ENCODE data around the gene SYNE2. TPM values are rescaled to one million over a fixed set of nuclear protein-coding genes. Genes with fewer than 3 reads are reported as not detected.
"Not testable (repeated sequence)": the region's sequence is repeated elsewhere in the genome, so short reads cannot be mapped to it uniquely, and the experiment has no call there.

Gene SYNE2
- total and polyA plus RNA-seq, 2 donors from 2014 or later = 65.9 to 461 TPM

- DNase-seq (no peak), FAIRE-seq (no peak)
- Histone ChIP-seq H3K4me3 (ENCODE audit: low read length in 3 of 3) (no peak overlapping the region), H3K27ac (ENCODE audit: low read depth in 2 of 2, low read length in 2 of 2) (no peak overlapping the region), H3K9me3 (ENCODE audit: control insufficient read depth in 2 of 3, insufficient read depth in 1 of 3, low read length in 3 of 3) (no peaks in the 10 kb centered on the region), H3K4me1 (ENCODE audit: control insufficient read depth in 2 of 3, insufficient read depth in 2 of 3, low read depth in 1 of 3, low read length in 3 of 3) (peaks cover 0 to 2% (median 0%) of the 10 kb centered on the region in 3 donors), H3K27me3 (ENCODE audit: control insufficient read depth, insufficient read depth, low read length) (no peaks in the 10 kb centered on the region), H3K9ac (ENCODE audit: low read length in 3 of 3) (no peak overlapping the region), H3K36me3 (ENCODE audit: control insufficient read depth in 2 of 3, insufficient read depth in 3 of 3, low read length in 3 of 3) (peaks cover 2 to 15% (median 4%) of the 10 kb centered on the region in 3 donors)
- TF ChIP-seq CTCF (IDR thresholded peaks at IDR 0.05; ENCODE audit: borderline replicate concordance, extremely low read depth, insufficient read depth) = no peak
- intact Hi-C loops (cut with DNase I) = no loop called here
Measured at GRCh38 chr14:64040044-64040443, 187.2 kb downstream of the SYNE2 start.

- H3K9me3 ChIP-seq (ENCODE audit: control insufficient read depth in 2 of 3, insufficient read depth in 1 of 3, low read length in 3 of 3); H3K9ac ChIP-seq (ENCODE audit: low read length in 3 of 3); H3K4me3 ChIP-seq (ENCODE audit: low read length in 3 of 3); H3K27me3 ChIP-seq (ENCODE audit: control insufficient read depth, insufficient read depth, low read length); intact Hi-C loops (cut with DNase I); DNase-seq; H3K4me1 ChIP-seq (ENCODE audit: control insufficient read depth in 2 of 3, insufficient read depth in 2 of 3, low read depth in 1 of 3, low read length in 3 of 3); FAIRE-seq; H3K27ac ChIP-seq (ENCODE audit: low read depth in 2 of 2, low read length in 2 of 2): not testable (repeated sequence)
- H3K36me3 ChIP-seq (ENCODE audit: control insufficient read depth in 2 of 3, insufficient read depth in 3 of 3, low read length in 3 of 3) = peaks cover 2 to 27% (median 6%) of the 10 kb centered on the region in 3 donors
Measured at GRCh38 chr14:64043296-64043695, 190.5 kb downstream of the SYNE2 start.

GRCh38 chr14:64045091-64045490 is 192.3 kb downstream of the SYNE2 start:
- intact Hi-C loops (cut with DNase I) = no loop called here
- peaks cover 0 to 33% (median 7%) of the 10 kb centered on the region in 3 donors for H3K36me3 ChIP-seq (ENCODE audit: control insufficient read depth in 2 of 3, insufficient read depth in 3 of 3, low read length in 3 of 3)
- TF ChIP-seq CTCF (IDR thresholded peaks at IDR 0.05; ENCODE audit: borderline replicate concordance, extremely low read depth, insufficient read depth) = no peak

GRCh38 chr14:64049616-64050381 is 197.0 kb downstream of the SYNE2 start:
- Histone ChIP-seq H3K36me3 (ENCODE audit: control insufficient read depth in 2 of 3, insufficient read depth in 3 of 3, low read length in 3 of 3) (peaks cover 2 to 54% (median 14%) of the 10 kb centered on the region in 3 donors), H3K4me3 (ENCODE audit: low read length in 3 of 3) (no peak overlapping the region), H3K9me3 (ENCODE audit: control insufficient read depth in 2 of 3, insufficient read depth in 1 of 3, low read length in 3 of 3) (no peaks in the 10 kb centered on the region), H3K4me1 (ENCODE audit: control insufficient read depth in 2 of 3, insufficient read depth in 2 of 3, low read depth in 1 of 3, low read length in 3 of 3) (no peaks in the 10 kb centered on the region), H3K9ac (ENCODE audit: low read length in 3 of 3) (no peak overlapping the region), H3K27ac (ENCODE audit: low read depth in 2 of 2, low read length in 2 of 2) (no peak overlapping the region), H3K27me3 (ENCODE audit: control insufficient read depth, insufficient read depth, low read length) (no peaks in the 10 kb centered on the region)
- no peak for DNase-seq
- intact Hi-C loops (cut with DNase I) = no loop called here
- no peak for FAIRE-seq
- no peak for TF ChIP-seq CTCF (IDR thresholded peaks at IDR 0.05; ENCODE audit: borderline replicate concordance, extremely low read depth, insufficient read depth)

More at GRCh38 chr14:64045091-64045490, 192.3 kb downstream of the SYNE2 start:
- Histone ChIP-seq H3K27me3 (ENCODE audit: control insufficient read depth, insufficient read depth, low read length) (no peaks in the 10 kb centered on the region), H3K9me3 (ENCODE audit: control insufficient read depth in 2 of 3, insufficient read depth in 1 of 3, low read length in 3 of 3) (no peaks in the 10 kb centered on the region), H3K4me1 (ENCODE audit: control insufficient read depth in 2 of 3, insufficient read depth in 2 of 3, low read depth in 1 of 3, low read length in 3 of 3) (no peaks in the 10 kb centered on the region), H3K4me3 (ENCODE audit: low read length in 3 of 3) (no peak overlapping the region), H3K9ac (ENCODE audit: low read length in 3 of 3) (no peak overlapping the region), H3K27ac (ENCODE audit: low read depth in 2 of 2, low read length in 2 of 2) (no peak overlapping the region)
- FAIRE-seq (no peak), DNase-seq (no peak)

All from kidney (tissue), 14 donors.